Measurements from ENCODE around the gene ARL15. TPM values are rescaled to one million over a fixed set of nuclear protein-coding genes. Genes with fewer than 3 reads are reported as not detected.

ARL15 gene
- total and polyA plus RNA-seq, 2 of the 8 experiments (the other 6 are each of a cell fraction or from before 2014, with no cell fraction given), result 9.9 to 21.2 TPM

DNA sequence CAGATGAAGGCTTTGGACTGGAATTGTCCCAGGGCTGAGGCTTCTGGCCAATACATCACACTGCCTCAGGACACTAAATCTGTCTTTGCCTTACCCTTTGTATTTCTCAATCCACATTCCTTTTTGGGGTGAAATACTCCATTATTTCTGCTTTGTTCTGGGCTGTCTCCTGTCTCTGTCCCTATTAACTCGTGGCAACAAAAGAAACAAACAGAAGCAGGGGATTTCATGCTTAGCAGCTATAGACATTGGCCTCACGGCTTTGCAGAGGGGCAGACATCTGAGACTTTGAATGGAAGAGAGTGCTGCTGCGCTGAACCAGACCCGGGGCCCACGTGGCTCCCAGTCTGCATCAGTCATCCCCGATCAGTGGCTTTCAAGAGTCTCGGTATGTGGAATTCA lies 129.7 kb downstream of the ARL15 start:
- Histone ChIP-seq H3K36me3 (ENCODE audit: control insufficient read depth in 2 of 4, insufficient read depth in 4 of 4, low read length in 3 of 4) (no peaks in the 10 kb centered on the region), H3K9me3 (ENCODE audit: insufficient read depth in 2 of 2, low read depth in 1 of 2, low read length in 1 of 2) (no peaks in the 10 kb centered on the region), H3K27ac (ENCODE audit: low read depth, low read length) (no peak overlapping the region), H3K14ac (ENCODE audit: insufficient read length) (no peak overlapping the region), H2BK20ac (ENCODE audit: low read length) (no peak overlapping the region), H3K18ac (ENCODE audit: extremely low read depth, low read length) (no peak overlapping the region; the same call in 1 of the 2 replicates), H4K20me1 (replicated peaks in 1 of 2; ENCODE audit: control insufficient read depth in 1 of 2, insufficient read depth in 2 of 2, low read length in 2 of 2) (no peaks in the 10 kb centered on the region), H3K23me2 (ENCODE audit: low read depth, low read length) (no peaks in the 10 kb centered on the region), H2BK120ac (replicated peaks; ENCODE audit: low read depth, low read length) (no peak overlapping the region), H4K91ac (replicated peaks; ENCODE audit: insufficient read length, low read length) (no peak overlapping the region), H3K4me2 (ENCODE audit: insufficient read depth in 1 of 2, low read depth in 2 of 2, low read length in 2 of 2) (no peak overlapping the region), H2BK15ac (ENCODE audit: low read length) (no peak overlapping the region), H3K79me2 (ENCODE audit: control insufficient read depth in 1 of 2, insufficient read depth in 2 of 2, low read length in 2 of 2) (no peaks in the 10 kb centered on the region; a peak in 1 of 4 replicates), H3K79me1 (ENCODE audit: low read depth, low read length) (no peaks in the 10 kb centered on the region; the same call in 1 of the 2 replicates), H3K23ac (ENCODE audit: insufficient read length) (no peak overlapping the region), H4K8ac (ENCODE audit: extremely low read depth, insufficient read depth, low read length) (no peak overlapping the region), H2BK12ac (ENCODE audit: low read depth, low read length) (no peak overlapping the region), H2AK5ac (ENCODE audit: low read depth, low read length) (no peak overlapping the region; the same call in 1 of the 2 replicates), H3K4me1 (replicated peaks in 1 of 4; ENCODE audit: control insufficient read depth in 3 of 4, insufficient read depth in 4 of 4, low read length in 3 of 4) (peaks cover 0 to 5% (median 1%) of the 10 kb centered on the region in 4 experiments; a peak in 2 of 7 replicates), H2BK5ac (ENCODE audit: low read depth, low read length) (no peak overlapping the region), H3K9ac (replicated peaks in 1 of 4; ENCODE audit: extremely low read depth in 1 of 4, low read depth in 3 of 4, low read length in 3 of 4) (no peak overlapping the region), H2AFZ (ENCODE audit: low read length) (no peak overlapping the region), H3K27me3 (replicated peaks in 1 of 4; ENCODE audit: control insufficient read depth in 3 of 4, extremely low read depth in 1 of 4, insufficient read depth in 3 of 4, low read length in 3 of 4) (no peaks in the 10 kb centered on the region), H3K56ac (replicated peaks; ENCODE audit: insufficient read length, low read depth, low read length) (no peak overlapping the region), H4K5ac (ENCODE audit: insufficient read length, low read depth, low read length) (no peak overlapping the region), H3K4ac (replicated peaks; ENCODE audit: insufficient read length, low read depth, low read length) (no peak overlapping the region), H3K4me3 (ENCODE audit: extremely low read depth in 1 of 4, insufficient read depth in 2 of 4, low read depth in 3 of 4, low read length in 4 of 4) (no peak overlapping the region)
- 79% methylated on average over 7 of the region's 7 CpGs; no CpG with 5 or more reads in 1 of the 2 experiments for WGBS, 2 experiments (ENCODE audit: extremely low coverage in 1 of 2, insufficient coverage in 1 of 2, insufficient read length in 1 of 2, insufficient replicate concordance in 2 of 2, low coverage in 1 of 2, low lambda C conversion rate in 2 of 2, missing lambda C conversion rate in 1 of 2)
- FAIRE-seq, result no peak
- CTCF ChIA-PET (ENCODE audit: partially characterized antibody), result interaction anchor here (1.0 kb wide), 1 partner anchor 47 kb away, joined by 3 read pairs; no protein-coding TSS in a partner anchor
- no peak for DNase-seq (ENCODE audit: low read depth in 1 of 2, low spot score in 2 of 2)
- POLR2A ChIA-PET (ENCODE audit: partially characterized antibody), result no interaction called here
- TF ChIP-seq TEAD4 (IDR thresholded peaks at IDR 0.05; ENCODE audit: low read depth, low read length) (no peak), RFX5 (IDR thresholded peaks at IDR 0.05; ENCODE audit: borderline replicate concordance, low read depth, low read length) (no peak), MAX (IDR thresholded peaks at IDR 0.05) (no peak), YY1 (IDR thresholded peaks at IDR 0.05; ENCODE audit: low read depth, low read length) (no peak), EZH2 (IDR thresholded peaks at IDR 0.05; ENCODE audit: low read depth, low read length, severe bottlenecking) (no peak), RXRA (IDR thresholded peaks at IDR 0.05; ENCODE audit: insufficient read depth, low read depth, low read length) (no peak), CEBPB (IDR thresholded peaks at IDR 0.05; ENCODE audit: low read depth, low read length) (no peak), CHD1 (IDR thresholded peaks at IDR 0.05; ENCODE audit: low read depth, low read length) (no peak), SUZ12 (IDR thresholded peaks at IDR 0.05; ENCODE audit: low read length) (no peak), HDAC6 (IDR thresholded peaks at IDR 0.05; ENCODE audit: low read depth, low read length) (no peak), CHD2 (IDR thresholded peaks at IDR 0.05; ENCODE audit: low read length) (no peak), TAF1 (IDR thresholded peaks at IDR 0.05; ENCODE audit: low read depth, low read length) (no peak), E2F6 (IDR thresholded peaks at IDR 0.05) (no peak), MAFK (IDR thresholded peaks at IDR 0.05; ENCODE audit: low read depth, low read length) (no peak)

All from H1 (cell line).